Measurements from ENCODE around the gene C13orf46.

Gene C13orf46

GRCh38 chr13:113954046-113954835 is 19.6 kb downstream of the C13orf46 start:
- no peak for DNase-seq (ENCODE audit: low spot score)

GRCh38 chr13:113953561-113953960 is 20.3 kb downstream of the C13orf46 start:
- DNase-seq (ENCODE audit: low spot score), result no peak

- DNase-seq (ENCODE audit: low spot score), result no peak
Observed at GRCh38 chr13:113952983-113953520, 20.8 kb downstream of the C13orf46 start.

- DNase-seq (ENCODE audit: low spot score), result no peak
Observed at GRCh38 chr13:113952151-113952982, 21.5 kb downstream of the C13orf46 start.

- DNase-seq (ENCODE audit: low spot score), result peak; percentile 95
Observed at GRCh38 chr13:113951246-113951999, 22.5 kb downstream of the C13orf46 start.

- DNase-seq (ENCODE audit: low spot score), result no peak
Observed at GRCh38 chr13:113950451-113951245, 23.2 kb downstream of the C13orf46 start.

GRCh38 chr13:113949546-113949945 is 24.3 kb downstream of the C13orf46 start:
- no peak for DNase-seq (ENCODE audit: low spot score)

GRCh38 chr13:113948034-113948742 is 25.7 kb downstream of the C13orf46 start:
- peak; percentile 40 for DNase-seq (ENCODE audit: low spot score)

GRCh38 chr13:113947311-113948033 is 26.4 kb downstream of the C13orf46 start:
- DNase-seq (ENCODE audit: low spot score), result peak; percentile 88

- DNase-seq (ENCODE audit: low spot score), result no peak
Observed at GRCh38 chr13:113946409-113947181, 27.3 kb downstream of the C13orf46 start.

GRCh38 chr13:113945857-113946408 is 27.9 kb downstream of the C13orf46 start:
- DNase-seq (ENCODE audit: low spot score), result no peak

GRCh38 chr13:113943821-113944565 is 29.9 kb downstream of the C13orf46 start:
- DNase-seq (ENCODE audit: low spot score), result no peak

GRCh38 chr13:113942591-113943103 is 31.2 kb downstream of the C13orf46 start:
- DNase-seq (ENCODE audit: low spot score), result no peak

GRCh38 chr13:113941571-113942191 is 32.2 kb downstream of the C13orf46 start:
- DNase-seq (ENCODE audit: low spot score), result no peak

GRCh38 chr13:113939944-113940297 is 34.0 kb downstream of the C13orf46 start:
- no peak for DNase-seq (ENCODE audit: low spot score)

GRCh38 chr13:113939129-113939943 is 34.5 kb downstream of the C13orf46 start:
- no peak for DNase-seq (ENCODE audit: low spot score)

- DNase-seq (ENCODE audit: low spot score), result no peak
Observed at GRCh38 chr13:113938716-113939115, 35.2 kb downstream of the C13orf46 start.
